Measurements from ENCODE around the gene NDUFAF2.
"Not testable (repeated sequence)": the region's sequence is repeated elsewhere in the genome, so short reads cannot be mapped to it uniquely, and the experiment has no call there.

NDUFAF2 gene

DNA sequence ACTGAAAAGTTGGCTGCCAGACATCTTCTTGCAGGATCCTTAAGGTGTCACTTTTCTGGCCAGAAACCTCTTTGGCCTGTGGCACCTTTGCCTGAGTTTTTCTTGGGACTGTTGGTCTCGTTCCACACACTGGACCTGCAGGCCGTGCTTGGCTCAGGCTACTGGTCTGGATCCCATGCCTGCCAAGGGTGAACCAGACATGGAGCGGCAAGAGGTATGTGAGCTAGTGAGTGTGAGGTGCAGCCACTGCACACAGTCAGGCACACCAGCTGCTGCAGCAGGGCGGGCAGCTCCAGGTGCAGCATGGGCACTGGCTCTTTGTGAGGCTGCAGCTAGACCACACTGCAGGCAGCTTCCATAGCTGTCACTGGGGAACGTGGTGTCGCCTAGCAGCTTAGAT, 47.9 kb downstream of the NDUFAF2 start:
- no peak for DNase-seq (ENCODE audit: low read depth, low spot score)

DNA sequence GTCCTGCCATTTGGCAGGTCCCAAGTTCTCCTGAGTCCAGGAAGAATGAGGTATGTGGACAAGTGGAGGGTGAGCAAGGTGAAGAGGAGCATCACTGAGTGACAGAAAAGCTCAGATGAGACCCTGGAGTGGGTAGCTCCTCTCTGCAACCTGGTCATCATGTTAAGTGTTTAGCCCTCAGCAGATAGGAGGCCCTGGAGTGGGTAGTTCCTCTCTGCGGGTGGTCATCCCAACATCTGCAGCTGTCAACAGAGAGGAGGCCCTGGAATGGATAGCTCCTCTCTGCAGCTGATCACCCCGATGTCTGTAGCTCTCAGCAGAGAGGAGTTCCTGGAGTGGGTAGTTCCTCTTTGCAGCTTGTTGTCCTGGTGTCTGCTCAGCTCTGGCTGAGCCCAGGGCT, 48.4 kb downstream of the NDUFAF2 start:
- no peak for DNase-seq (ENCODE audit: low read depth, low spot score)

DNA sequence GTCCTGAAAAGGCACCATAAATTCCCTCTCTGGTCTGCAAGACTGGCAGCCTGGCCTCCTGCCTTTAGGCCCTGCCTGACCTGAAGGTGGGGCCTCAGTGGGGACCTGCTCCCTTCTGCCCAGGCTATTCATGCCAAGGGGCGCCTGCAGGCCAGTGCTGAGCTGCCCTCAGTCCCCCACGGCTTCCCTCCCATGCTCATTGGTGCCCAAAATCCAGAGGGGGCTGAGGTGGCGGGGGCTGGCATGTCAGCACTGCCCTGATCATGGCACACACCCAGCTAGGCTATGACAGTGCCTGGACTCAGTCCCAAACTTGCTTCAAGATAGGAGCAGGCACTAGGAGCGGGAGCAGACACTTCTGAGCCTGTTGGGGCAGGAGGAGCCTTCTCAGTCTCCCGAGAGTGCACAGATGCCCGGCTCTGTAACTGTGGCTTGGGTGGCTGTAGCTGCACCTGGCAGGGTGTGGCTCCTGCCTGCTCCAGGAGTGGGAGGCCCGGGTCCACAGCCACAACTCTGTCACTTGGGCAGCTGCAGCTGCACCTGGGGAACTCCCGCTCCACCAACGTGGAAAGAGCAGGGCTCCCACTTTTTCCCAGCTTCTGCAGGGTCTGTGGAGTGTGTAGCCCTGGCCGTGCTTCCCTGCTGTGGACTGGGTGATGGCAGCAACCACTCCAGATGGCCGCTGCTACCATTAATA, 49.0 kb downstream of the NDUFAF2 start:
- DNase-seq (ENCODE audit: low read depth, low spot score), result no peak

GRCh38 chr5:60996368-60996767, 51.4 kb downstream of the NDUFAF2 start:
- DNase-seq (ENCODE audit: low read depth, low spot score), result no peak

DNA sequence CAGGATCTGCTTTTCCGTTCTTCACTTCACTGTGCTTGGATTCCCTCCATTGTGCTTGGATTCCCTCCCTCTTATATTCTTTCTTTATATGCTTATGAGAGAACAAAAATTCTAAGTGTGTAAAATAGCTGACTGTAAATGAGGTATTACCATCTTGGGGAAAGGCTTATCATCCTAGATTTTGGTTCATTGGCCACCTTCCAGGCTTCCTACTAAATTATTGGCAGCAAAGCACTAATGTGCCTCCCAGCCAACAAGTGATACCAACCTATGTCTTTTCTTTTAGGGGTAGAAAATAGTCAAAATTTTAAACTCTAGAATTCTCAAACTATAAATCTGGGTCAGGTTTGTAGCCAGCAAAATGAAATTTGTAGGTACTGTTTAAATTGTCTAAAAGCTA, 52.7 kb downstream of the NDUFAF2 start:
- DNase-seq (ENCODE audit: low read depth, low spot score), result no peak

DNA sequence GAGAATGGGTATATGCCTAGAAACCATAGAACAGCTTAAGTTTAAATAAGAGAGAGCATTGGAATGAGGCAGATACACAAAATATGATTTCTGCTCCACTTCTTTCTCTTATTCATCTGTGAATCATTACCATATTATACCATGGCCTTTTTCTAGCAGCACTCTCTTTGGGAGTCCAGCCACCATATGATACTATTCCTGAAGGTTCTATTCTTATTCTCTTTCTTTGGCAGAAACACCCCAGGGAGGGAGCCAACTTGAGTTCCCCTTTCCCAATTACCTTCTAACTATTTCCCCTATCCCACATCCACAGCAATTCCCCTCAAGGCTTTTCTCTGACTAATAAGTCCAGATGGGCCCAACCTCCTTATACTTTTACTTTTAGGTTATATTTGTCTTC, 55.9 kb downstream of the NDUFAF2 start:
- no peak for DNase-seq (ENCODE audit: low read depth, low spot score)

DNA sequence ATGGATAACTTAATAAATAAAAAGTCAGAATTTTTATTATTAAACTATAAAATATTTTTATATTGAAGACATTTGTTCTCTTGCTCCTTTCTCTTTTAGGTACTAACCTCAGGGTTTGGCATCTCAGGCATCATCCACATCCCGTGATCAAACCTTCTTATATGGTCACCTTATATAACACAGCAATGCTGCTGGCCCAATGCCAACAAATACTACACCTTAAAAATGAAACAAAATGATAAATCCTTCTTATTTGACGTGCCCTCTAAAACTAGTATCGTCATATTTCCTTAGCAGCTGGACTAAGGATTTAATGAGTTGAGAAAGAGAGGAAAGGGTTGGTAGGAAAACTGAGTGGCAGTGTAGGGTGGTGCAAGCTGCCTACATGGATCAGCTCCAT, 56.6 kb downstream of the NDUFAF2 start:
- no peak for DNase-seq (ENCODE audit: low read depth, low spot score)

DNA sequence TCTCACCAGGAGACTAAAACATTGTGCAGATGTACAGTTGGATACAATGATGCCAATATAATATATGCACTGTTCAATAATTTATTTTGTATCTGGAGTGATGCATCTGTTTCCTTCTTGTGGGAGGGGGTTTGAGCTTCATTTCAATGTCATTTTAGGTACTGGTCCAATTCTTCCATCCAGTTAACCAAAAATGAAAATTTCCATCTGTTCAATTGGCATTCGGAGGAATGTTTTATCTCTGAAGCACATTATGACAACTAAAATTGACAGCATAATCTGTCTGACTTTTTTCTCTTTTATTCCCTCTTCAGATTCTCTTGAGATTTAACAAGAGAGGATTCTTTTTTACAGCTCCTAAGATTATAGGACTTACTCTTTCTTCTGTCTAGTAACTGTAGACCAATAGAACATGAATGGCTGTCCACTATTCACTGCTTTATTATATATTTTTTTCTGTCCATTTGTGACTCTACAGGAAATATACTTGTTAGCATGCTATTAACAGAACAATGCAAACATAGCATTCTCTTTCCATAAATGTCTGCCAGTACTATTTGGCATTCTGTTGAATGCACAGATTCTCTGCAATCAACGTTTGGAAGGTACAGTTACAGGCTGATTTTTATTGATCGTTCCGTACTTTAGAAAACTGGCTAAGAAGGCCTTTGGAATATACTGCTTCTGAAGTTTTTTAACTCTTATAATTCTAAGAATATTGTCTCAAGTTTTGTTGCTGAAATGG, 57.8 kb downstream of the NDUFAF2 start:
- DNase-seq (ENCODE audit: low read depth, low spot score), result no peak

- no peak for DNase-seq (ENCODE audit: low read depth, low spot score)
Observed at GRCh38 chr5:61004448-61004847, 59.4 kb downstream of the NDUFAF2 start.

- no peak for DNase-seq (ENCODE audit: low read depth, low spot score)
Observed at GRCh38 chr5:61009907-61010306, 64.9 kb downstream of the NDUFAF2 start.

DNA sequence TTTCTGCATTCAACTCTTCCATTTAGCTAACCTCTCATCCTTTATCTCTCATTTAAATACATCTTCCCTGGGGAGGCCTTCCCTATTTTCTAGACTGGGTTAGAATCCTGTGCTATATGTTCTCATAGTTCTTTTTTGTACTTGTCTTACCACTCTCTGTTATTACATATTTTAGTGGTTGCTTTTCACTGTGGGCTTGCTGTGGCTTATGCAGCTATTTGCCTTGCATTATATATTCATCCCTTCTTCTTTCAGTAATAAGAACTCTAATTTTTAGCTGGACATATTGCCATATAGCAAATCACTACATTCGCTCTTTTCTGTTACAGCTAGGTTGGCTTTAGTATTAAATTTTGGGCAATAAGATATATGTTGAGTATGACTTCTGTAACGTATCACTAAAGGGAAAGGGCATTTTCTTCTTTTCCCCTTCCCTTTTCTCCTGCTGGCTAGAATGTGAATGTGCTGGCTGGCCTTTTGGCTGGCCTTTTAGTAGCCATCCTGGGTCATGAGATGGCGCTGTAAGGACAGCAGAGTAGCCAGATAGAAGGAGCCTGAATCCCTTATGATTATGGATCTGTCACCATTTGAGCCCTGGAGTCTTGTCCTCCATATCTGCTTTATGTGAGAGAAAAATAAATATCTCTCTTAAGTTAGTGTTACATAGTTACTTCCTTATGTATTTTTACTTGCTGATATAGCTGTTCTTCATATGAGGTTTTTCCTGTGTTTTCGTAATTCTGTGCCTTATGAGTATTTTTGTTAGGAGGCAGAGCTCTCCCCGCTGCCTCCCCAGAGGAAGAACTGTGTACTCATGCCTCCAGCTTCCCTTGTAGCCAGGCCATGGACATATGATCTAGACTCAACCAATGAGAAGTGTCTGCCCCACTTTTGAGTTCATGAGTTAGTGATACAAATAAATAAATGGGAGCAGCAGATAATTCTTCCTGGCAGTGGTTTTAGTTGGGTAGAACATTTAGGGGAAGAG, 65.8 kb downstream of the NDUFAF2 start:
- DNase-seq (ENCODE audit: low read depth, low spot score), result peak; percentile 15

GRCh38 chr5:61018062-61018461, 73.1 kb downstream of the NDUFAF2 start:
- DNase-seq (ENCODE audit: low read depth, low spot score), result no peak

GRCh38 chr5:61019642-61020041, 74.6 kb downstream of the NDUFAF2 start:
- no peak for DNase-seq (ENCODE audit: low read depth, low spot score)

DNA sequence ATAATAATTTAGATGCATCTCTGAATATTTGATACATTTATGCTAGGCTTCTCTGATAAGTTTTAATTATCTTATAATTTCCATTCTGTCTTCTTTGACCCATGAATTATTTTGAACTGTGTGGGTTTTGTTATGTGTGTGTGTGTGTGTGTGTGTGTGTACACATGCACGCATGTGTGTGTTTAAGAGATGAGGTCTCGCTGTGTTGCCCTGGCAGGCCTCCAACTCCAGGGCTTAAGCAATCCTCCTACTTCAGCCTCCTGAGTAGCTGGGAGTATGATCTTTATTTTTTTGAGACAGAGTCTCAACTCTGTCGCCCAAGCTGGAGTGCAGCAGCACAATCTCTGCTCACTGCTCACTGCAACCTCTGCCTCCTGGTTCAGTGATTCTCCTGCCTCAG, 75.4 kb downstream of the NDUFAF2 start:
- DNase-seq (ENCODE audit: low read depth, low spot score), result no peak

GRCh38 chr5:61023131-61023530, 78.1 kb downstream of the NDUFAF2 start:
- no peak for DNase-seq (ENCODE audit: low read depth, low spot score)

DNA sequence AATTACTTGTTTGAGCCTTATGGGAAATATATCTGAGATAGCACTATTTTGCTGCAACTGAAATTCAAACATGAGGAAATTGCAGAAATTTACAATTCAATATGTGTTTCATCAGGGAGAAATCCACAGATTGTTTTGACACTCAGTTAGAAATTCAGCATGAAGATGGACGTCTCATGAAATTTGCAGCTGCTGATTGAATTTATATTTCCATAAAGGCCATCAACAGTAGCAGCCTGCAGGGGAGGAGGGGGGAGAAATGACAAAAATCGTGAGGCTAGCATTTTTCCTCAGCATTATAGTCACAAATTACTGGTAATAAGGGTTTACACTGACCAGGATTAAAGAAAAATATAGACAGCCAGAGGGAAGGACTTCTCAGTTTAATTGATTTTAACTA, 81.0 kb downstream of the NDUFAF2 start:
- DNase-seq (ENCODE audit: low read depth, low spot score), result no peak

DNA sequence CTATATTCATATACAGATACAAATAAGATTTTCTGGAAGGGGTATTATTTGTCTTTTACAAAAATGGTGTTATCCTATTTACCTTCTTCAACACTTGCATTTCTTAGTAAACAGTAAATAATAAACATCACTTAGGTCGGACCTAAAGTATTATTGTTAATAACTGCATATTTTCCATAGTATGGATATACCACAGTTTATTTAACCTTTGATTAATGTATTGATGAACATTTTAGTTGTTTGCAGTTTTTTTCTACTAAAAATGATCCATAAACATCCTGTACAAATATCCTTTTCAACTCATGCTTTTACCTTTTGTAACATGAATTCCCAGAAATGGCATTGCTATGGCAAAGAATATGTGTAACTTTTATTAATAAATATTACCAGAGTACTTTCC, 83.4 kb downstream of the NDUFAF2 start:
- DNase-seq (ENCODE audit: low read depth, low spot score), result no peak

- no peak for DNase-seq (ENCODE audit: low read depth, low spot score)
Observed at GRCh38 chr5:61029456-61030162, 84.6 kb downstream of the NDUFAF2 start.

DNA sequence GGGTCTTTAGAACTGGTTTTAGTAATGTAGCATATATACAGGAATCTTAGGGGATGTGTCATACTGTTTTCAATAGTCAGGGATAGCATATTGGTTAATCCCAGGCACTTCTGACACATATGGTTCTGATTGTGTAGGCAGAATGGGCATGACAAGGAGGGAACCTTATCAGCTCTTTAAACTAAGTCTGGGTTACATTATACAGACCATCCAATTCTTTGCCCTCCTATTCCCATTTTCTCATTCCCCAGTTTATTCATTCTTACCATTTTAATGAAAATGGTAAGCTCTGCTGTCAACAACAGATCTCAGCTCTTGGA, 85.1 kb downstream of the NDUFAF2 start:
- no peak for DNase-seq (ENCODE audit: low read depth, low spot score)

- DNase-seq (ENCODE audit: low read depth, low spot score), result not testable (repeated sequence)
Observed at GRCh38 chr5:61031301-61031700, 86.3 kb downstream of the NDUFAF2 start.

GRCh38 chr5:61044545-61044944, 99.5 kb downstream of the NDUFAF2 start:
- no peak for DNase-seq (ENCODE audit: low read depth, low spot score)

GRCh38 chr5:61047346-61047745, 102.3 kb downstream of the NDUFAF2 start:
- DNase-seq (ENCODE audit: low read depth, low spot score), result no peak

Data from iPS DF 19.7 (cell line).